Measurements from ENCODE around the gene ZNF526.
A peak's percentile ranks its signal among the peaks of the same experiment; 100 is the strongest.

ZNF526 gene

GRCh38 chr19:42196011-42197001, 23.8 kb upstream of the ZNF526 start:
- DNase-seq = no peak

DNA sequence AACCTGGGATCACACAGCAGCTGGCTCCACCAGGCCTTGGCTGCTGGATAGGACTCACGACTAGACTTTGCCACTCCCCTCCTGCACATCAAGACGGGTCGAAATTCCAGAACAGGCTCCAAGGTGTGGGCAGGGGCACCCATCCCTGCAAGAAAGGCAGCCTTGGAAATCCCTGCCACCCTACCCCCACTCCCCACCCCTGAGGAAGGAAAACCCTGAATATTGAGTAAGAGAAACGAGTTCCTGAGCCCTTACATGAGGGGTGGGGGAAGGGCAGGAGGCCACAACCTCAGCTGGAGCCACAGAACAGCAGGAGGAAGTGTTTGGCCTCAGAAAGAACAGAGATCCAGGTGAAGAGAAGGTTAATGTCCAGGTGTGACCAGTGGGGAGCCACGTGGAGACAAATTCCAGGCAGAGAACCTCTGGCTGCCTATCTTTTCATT, 22.7 kb upstream of the ZNF526 start:
- DNase-seq = no peak

- DNase-seq = peak; percentile 65
Observed at GRCh38 chr19:42198676-42199439, 21.3 kb upstream of the ZNF526 start.

DNA sequence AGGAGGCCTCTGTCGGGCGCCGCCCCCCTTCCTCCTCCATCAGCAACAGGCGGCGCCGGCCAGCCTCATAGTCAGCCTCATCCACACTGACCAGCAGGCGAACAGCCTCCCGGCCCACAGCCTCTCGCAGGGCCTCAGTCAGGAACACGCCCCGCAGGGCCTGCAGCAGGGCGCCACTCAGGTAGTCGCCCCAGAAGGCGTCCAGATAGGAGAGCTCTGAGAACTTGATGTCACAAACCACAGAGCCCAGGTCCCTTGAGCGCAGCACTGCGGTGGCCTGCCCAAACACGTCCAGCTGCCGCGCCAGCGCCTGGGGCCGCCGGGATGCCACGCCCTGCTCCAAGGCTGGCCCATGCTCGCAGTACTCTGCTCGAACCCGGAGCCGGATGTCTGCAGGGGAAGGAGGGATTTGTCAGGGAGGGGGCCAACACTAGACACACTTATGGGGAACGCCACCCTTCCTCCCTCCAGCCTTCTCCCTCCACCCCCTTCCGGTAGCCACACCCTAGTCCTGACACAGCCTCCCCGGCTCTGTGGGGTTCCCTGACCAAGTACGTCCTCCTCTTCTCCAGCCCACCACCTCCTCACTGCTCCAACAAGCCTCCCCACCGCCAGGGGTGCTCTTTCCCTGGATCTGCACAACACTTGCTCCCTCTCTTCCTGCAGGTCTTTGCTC, 20.5 kb upstream of the ZNF526 start:
- peak; percentile 56 for DNase-seq

- no peak for DNase-seq
Observed at GRCh38 chr19:42200116-42200715, 19.9 kb upstream of the ZNF526 start.

- DNase-seq = peak; percentile 36
Observed at GRCh38 chr19:42201489-42202289, 18.4 kb upstream of the ZNF526 start.

- DNase-seq = no peak
Observed at GRCh38 chr19:42202290-42202880, 17.7 kb upstream of the ZNF526 start.

GRCh38 chr19:42203700-42204099, 16.4 kb upstream of the ZNF526 start:
- DNase-seq = no peak

GRCh38 chr19:42204664-42205063, 15.4 kb upstream of the ZNF526 start:
- DNase-seq = no peak

DNA sequence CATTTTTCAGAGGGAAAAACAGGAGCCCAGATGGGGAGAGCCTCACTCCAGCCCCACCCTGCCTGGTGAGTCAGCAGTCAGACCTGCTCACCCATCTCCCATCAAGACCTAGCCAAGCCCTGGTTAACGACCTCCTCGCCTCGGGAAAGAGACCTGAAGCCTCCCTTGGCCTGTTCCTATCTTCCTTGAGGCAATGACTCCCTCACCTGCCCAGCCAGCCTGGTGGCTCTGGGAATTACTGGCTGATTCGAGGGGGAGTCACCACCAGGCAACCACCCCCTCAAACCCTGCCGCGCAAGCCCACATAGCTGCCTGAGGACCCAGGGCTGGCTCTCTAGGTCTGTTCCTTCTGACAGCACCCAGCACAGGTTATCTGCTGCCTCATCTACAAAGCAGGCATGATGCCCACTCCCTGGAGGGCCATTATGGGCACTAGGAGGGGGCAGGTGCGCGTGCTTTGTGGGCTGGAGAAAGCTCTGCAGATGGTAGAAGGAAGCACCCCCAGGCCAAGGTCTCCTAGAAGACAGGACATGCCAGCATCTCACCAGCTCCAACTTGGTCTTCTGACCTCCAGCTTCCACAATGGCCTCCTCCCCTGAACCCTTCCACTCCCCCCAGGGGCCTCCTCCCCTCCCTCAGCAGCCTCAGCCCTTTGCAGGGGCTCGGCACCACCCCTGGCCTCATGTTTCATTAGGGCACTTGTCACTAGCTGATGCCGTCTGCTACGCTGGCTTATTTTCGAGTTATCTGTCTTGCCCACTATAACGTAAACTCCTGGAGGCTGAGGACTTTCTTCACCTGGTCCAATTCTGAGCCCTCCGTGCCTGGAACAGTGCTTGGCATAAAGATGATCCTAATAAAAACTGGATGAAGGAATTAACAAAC, 13.0 kb upstream of the ZNF526 start:
- DNase-seq = no peak

DNA sequence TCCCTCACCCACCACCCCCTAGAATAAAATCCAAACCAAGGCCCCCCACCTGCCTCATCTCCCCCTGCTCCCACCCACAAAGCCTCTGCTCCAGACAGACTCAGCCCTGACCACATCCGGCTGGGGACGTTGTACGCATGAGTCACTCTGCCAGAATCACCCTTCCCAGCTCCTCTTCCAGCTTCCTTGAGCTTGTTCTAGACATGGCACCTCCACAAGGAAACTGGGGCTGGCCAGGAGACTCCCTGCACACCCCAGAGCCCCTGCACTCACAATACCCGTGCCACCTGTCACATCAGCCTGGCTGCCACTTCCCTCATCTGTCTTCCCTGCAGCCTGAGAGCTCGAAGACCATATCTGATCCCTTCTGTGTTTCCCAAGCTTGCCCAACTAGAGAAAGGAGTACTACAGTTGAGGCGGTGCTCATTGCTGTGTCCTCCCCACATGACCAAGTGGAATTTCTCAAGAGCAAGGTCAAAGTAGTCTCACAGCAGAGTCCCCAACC, 12.3 kb upstream of the ZNF526 start:
- DNase-seq = no peak

GRCh38 chr19:42208612-42209011, 11.5 kb upstream of the ZNF526 start:
- DNase-seq = no peak

DNA sequence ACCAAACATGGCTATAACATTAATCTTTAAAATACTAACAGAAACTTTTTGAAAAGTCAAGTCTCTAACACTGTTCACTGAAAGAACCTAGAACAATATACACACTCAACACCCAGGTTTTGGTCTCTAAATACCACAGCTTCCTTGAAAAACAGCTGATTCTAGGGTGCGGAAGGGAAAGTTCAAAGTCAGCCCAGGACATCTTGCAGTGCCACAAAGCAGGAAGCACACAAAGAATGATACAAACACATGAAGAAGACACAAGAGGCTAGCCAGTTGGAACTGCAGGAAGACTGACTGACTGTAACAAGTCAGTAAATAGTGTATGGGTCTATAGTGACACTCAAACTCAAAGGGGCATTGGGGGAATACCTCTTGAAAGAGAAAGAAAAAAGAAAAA, 7.2 kb upstream of the ZNF526 start:
- no peak for DNase-seq

- no peak for DNase-seq
Observed at GRCh38 chr19:42214810-42215485, 5.2 kb upstream of the ZNF526 start.

- DNase-seq = peak; percentile 34
Observed at GRCh38 chr19:42216653-42217519, 3.2 kb upstream of the ZNF526 start.

DNA sequence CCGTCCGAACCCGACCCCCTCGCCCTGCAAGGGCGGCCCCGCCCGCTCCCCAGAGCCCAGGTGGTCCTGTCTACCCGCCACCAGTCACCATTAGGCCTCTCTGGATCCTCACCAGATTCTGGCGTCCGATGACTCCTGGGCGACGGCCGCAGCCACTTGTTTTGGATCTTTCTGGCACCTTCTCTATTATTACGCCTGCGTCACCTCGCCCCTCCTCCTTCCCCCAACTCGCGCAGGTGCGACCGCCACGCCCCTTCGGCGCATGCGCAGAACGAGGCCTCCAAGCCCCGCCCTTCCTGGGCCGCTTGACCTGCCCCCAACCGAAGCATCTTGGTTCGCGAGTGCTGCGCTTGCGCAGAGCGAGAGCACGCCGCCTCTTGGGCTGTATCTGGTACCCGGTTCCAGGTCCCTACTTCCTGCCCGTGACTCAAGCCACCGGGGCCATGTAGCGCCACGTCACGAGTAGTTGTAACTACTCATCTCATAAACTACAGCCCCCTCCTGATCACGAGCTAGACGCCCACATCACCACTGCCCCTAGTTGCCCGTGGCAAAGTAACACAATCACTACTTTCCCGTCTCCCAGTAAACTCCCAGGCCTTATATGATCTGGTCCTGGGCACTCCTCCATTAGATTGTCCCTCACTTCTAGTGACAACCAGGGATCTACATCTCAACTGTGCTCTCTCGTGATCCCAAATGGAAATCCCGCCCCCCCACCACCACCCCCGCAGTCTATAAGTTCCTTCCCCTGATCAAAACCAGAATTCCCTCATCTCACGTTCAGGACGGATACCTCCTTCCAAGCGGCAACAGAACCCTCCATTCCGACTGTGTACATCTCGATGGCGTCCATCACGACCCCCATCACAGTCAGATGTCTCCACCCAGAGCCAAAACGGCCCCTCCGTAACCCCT, 2.3 kb upstream of the ZNF526 start, which contains the start of gene DEDD2:
DEDD2 (minus strand) TSS at position 158 of the 918 bp plus-strand sequence. CDS start 670 bp downstream, outside the sequence.
- peak; percentile 100 for DNase-seq

- no peak for DNase-seq
Observed at GRCh38 chr19:42220751-42221097, 612 bp downstream of the ZNF526 start.

Data from activated T-cell treated with anti-CD3 and anti-CD28 coated beads, Interleukin-2, amount 50 U/mL, for 1 hour (primary cell).